EH (cell line): ENCODE results near the gene TEX35.
A peak's percentile ranks its signal among the peaks of the same experiment; 100 is the strongest.
"Not testable (repeated sequence)": the region's sequence is repeated elsewhere in the genome, so short reads cannot be mapped to it uniquely, and the experiment has no call there.

Source experiments
- DNase-seq: peaks from one replicate; pipeline ENCODE4 v3.0.0-alpha.2; 2015; ENCODE audit warnings: low read depth

TEX35 gene

GRCh38 chr1:178495158-178495557 is 17.8 kb upstream of the TEX35 start:
- DNase-seq: no peak

GRCh38 chr1:178495741-178496409 is 17.0 kb upstream of the TEX35 start:
- no peak for DNase-seq

GRCh38 chr1:178496410-178497135 is 16.3 kb upstream of the TEX35 start, which contains the start of gene CLEC20A:
TSS of gene CLEC20A (minus strand) at chr1:178496964. CDS start at chr1:178496939, 25 bp downstream.
- no peak for DNase-seq

- DNase-seq: no peak
Measured at GRCh38 chr1:178497903-178498478, 14.9 kb upstream of the TEX35 start.

GRCh38 chr1:178498896-178499675 is 13.8 kb upstream of the TEX35 start:
- DNase-seq: no peak

- DNase-seq: no peak
Measured at GRCh38 chr1:178500091-178500770, 12.7 kb upstream of the TEX35 start.

- no peak for DNase-seq
Measured at GRCh38 chr1:178500936-178501554, 11.9 kb upstream of the TEX35 start.

GRCh38 chr1:178501705-178502329 is 11.1 kb upstream of the TEX35 start:
- peak; percentile 71 for DNase-seq

GRCh38 chr1:178502330-178502714 is 10.6 kb upstream of the TEX35 start:
- DNase-seq: no peak

- no peak for DNase-seq
Measured at GRCh38 chr1:178502856-178503255, 10.1 kb upstream of the TEX35 start.

- not testable (repeated sequence) for DNase-seq
Measured at GRCh38 chr1:178503316-178503715, 9.6 kb upstream of the TEX35 start.

- DNase-seq: no peak
Measured at GRCh38 chr1:178503849-178504248, 9.1 kb upstream of the TEX35 start.

GRCh38 chr1:178504286-178504685 is 8.6 kb upstream of the TEX35 start:
- DNase-seq: no peak

- DNase-seq: no peak
Measured at GRCh38 chr1:178506177-178506576, 6.7 kb upstream of the TEX35 start.

GRCh38 chr1:178506669-178507068 is 6.2 kb upstream of the TEX35 start:
- DNase-seq: no peak

- DNase-seq: no peak
Measured at GRCh38 chr1:178509414-178510007, 3.4 kb upstream of the TEX35 start.

- DNase-seq: no peak
Measured at GRCh38 chr1:178510155-178510554, 2.8 kb upstream of the TEX35 start.

- peak; percentile 60 for DNase-seq
Measured at GRCh38 chr1:178513278-178513983, 522 bp downstream of the TEX35 start.

GRCh38 chr1:178516110-178516509 is 3.2 kb downstream of the TEX35 start:
- DNase-seq: no peak

- no peak for DNase-seq
Measured at GRCh38 chr1:178518894-178519293, 6.0 kb downstream of the TEX35 start.
